HG03175 (cell line): ENCODE measurements around the gene CNP.
A peak's percentile ranks its signal among the peaks of the same experiment; 100 is the strongest.
"Not testable (repeated sequence)": the region's sequence is repeated elsewhere in the genome, so short reads cannot be mapped to it uniquely, and the experiment has no call there.

Experiments used
- ATAC-seq: cut with Tn5 transposase; IDR thresholded peaks from one replicate; pipeline ENCODE4 v1.9.1; 2021; ENCODE audit warnings: mild to moderate bottlenecking, moderate library complexity; ENCODE audit not compliant: unreplicated experiment

CNP gene

DNA sequence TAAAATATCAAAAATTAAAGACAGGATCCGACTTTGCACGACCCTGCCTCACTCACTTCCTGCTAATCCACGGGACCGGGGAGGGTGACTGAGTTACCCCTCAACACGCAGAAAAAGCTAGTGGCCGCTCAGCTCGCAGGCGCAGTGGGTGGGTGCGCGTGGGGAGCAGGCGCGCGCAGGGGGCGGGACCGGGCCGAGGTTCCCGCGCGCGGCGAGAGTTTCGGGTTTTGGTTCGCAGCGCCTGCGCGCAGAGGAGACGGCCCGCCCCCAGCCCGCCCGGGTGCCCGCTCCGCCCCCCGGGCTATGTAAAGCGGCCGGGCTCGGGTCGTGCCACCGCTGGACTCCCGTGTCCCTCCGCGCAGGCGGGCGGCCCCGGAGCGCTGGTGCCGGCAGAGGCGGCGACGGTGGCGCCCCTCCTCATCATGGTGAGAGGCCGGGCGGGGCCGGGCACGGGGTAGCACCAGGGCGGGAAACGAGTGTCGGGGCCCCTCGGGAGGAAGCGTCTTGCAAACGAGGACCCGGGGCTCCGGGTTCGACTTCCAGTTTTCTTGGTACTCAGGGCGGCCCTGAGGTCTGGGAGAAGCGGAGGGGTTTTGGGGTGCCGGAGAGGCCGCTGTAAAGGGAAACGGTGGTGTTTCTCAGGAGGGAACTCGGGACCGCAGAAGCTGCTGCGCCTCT, at the start of gene CNP:
CNP (plus strand) TSS at position 333 of the 678 bp plus-strand sequence; CDS start at position 423, 90 bp downstream.
- peak; percentile 78 for ATAC-seq

DNA sequence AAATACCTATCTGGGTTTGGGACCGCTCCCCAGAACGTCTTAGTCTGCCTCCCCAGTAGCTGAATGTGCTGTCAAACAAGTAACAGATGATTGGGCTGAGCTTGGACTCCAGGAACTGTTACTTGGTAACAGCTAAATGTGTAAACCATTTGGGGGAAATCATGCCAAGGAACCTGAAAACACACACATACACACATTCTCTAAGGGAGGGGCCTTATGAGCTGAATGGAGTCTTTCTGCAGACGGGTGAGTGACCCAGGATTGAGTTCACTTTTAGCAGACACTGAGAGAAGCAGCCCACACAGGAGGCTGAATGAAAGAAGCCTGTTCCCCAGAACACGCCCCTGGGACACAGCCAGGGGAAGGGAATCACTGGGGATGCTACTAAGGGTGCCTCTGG, 49.4 kb upstream of the CNP start:
- no peak for ATAC-seq

DNA sequence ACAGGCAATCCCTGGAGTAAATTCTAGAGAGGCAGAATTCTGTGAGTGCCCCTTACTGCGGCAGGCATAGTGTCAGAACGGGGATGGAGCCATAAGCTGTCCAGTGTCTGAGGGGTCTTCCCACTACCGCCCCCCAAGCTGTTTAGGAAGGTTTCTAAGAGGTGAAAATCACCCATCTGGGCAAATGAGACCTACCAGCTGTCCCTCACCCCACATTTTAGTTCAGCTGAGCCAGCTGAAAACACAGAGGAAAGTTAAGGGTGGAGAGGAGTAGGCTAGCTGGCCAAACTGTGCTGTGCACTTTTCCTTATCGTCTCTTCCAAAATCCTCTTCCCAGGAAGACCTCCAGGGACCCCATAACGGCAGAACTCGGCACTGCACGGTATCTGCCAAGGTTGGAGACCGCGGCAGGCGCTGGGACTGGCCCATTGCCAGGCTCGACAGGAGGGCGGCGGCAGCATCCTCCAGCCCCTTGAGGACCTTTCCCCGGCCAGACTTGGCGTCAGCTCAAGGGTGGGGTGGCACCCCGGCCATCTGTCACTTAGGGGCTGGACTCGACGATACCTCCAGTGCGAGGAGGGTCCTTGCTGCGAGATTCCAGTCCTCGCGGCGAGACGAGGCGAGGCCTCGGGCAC, 48.8 kb upstream of the CNP start:
- ATAC-seq = no peak

DNA sequence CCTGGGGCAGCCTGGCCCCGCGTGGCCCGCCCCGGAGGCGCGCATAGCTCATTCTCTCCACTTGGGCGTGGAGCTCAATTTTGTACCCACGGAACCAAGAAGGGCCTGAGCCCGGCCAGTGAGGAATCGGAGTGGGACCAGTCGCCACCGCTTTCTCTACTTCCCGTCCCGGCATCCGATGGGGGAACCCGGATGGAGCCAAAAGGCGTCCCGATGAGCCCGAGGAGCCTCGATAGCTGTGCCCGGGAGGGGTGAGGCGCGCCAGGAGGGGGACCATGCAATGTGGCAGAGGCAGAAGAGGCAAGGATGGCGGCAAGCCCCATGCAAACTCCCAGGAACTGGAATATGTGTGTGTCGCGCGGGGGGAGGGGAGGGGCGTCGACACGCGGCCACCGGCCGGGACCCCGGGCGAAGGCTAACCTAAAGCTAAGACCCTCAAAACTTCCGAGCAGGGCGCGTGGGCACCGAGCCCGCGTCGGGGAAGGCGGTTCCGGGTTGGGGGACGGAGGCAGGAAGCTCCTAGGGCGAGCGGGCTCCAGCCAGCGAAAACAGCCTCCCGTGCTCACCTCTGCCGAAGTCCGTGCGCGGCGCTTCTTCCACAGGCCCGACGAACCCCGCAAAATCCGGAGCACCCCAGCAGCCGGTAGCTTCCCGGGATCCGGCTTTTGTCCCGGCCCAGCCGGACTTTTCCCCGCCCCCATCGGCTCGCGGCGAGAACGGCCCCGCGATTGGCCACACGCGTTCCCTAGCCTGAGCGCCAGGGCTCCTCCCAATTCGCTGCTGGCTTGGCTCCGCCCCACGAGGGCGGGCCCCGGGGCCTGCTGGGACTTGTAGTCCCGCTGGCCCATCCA, 48.1 kb upstream of the CNP start, which contains the start of gene ACLY:
ACLY (minus strand) TSS at position 638 of the 851 bp plus-strand sequence. CDS start 5,078 bp downstream, outside the sequence.
- peak; percentile 94 for ATAC-seq

DNA sequence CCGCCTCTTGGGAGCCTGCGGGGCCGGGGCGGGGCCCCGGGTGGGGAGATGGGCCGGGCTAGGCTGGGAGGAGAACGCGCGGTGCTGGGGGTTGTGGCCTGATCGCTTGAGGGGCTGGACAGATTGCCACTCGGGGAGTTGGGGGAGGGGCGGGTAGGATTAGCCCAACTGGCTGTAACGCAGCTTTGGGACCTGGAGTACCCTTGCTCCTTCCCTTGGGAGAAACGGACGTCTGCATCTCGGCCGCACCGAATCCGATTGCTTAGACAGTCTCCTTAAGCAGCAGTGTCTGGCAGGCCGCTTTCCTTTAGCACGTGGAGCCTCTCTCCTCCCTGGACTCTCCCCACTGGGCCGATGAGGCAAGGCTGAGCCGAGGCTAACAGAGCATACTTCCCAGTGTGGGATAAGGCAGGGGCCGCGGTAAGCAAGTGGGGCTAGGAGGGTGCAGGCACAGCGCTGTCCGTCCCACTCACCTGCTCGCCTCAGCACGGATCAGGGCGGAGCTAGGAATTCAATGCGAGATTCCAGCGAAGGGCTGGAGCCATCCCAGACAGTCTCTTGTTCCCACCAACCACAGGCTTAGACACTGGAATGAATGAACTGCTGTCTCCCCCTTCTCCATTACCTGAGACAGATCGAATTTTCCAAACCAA, 47.3 kb upstream of the CNP start:
- peak; percentile 17 for ATAC-seq

DNA sequence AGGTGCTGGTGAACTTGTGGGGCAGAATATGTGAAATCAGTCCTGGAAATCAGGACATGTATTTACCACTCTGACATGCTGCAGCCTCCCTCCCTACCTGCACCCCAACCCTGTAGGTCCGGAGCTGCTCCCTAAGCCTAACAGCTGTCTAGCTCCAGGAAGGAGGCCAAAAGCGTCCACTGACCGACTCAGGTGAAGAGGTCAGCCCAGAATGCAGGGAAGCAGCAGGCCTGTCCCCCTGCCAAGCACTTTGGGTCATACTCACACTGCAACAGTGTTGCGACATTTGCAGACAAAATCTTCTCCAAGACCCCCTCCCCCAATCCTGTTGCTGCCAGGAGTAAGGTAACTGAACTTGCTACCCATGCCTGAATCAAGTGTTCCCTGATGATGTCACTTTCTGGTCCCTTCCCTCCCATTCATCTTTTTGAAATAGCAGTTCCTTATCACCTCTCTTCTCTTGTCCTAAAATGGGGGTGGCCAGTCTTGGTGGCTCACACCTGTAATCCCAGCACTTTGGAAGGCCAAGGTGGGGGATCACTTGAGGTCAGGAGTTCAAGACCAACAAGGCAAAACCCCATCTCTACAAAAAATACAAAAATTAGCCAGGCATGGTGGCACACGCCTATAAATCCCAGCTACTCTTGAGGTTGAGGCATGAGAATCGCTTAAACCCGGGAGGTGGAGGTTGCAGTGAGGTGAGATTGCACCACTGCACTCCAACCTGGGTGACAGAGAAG, 46.6 kb upstream of the CNP start:
- no peak for ATAC-seq

DNA sequence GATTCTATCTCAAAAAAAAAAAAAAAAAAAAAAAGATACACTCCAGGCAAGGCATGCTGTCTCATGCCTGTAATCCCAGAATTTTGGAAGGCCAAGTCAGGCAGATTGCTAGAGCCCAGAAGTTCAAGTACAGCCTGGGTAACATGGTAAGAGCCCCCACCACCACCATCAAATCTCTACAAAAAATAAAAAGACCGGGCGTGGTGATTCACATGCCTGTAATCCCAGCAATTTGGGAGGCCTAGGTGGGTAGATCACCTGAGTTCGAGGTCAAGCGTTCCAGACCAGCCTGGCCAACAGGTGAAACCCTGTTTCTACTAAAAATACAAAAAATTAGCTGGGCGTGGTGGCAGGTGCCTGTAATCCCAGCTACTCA, 46.0 kb upstream of the CNP start:
- ATAC-seq = no peak

DNA sequence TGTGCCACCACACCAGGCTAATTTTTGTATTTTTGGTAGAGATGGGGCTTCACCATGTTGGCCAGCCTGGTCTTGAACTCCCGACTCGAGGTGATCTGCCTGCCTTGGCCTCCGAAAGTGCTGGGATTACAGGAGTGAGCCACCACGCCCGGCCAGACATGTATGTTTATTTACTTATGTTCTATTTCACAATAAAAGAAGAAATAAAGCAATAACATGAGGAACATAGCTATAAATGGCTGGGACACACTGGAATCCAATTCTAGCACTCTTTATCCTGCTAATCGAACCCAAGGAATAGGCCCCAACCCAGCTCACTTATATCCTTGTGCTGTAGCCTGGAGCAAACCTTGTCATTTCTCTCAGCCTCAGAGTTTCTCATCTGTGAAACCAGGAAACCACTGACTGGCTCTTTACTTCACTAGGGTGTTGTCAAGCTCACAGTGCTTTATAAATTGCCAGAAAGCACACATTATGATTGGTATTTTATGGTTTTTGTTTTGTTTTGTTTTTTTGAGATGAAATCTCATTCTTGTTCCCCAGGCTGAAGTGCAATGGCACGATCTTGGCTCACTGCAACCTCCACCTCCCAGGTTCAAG, 40.5 kb upstream of the CNP start:
- no peak for ATAC-seq

DNA sequence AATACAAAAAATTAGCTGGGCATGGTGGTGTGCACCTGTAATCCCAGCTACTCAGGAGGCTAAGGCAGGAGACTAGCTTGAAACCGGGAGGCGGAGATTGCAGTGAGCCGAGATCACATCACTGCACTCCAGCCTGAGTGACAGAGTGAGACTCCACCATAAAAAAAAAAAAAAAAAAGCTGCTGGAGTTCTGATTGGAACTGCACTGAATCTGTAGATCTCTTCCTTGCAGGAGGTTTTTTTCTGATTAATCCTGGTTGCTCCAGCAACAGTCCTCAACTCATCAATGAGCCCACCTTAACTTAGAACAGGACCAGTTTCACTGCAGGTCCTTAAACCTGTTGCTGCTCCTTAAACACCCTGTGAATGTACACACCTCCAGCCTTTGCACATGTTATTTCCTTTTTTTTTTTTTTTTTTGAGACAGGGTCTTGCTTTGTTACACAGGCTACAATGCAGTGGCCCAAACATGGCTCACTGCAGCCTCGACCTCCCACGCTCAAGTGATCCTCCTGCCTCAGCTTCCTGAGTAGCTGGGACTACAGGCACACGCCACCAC, 37.8 kb upstream of the CNP start:
- no peak for ATAC-seq

DNA sequence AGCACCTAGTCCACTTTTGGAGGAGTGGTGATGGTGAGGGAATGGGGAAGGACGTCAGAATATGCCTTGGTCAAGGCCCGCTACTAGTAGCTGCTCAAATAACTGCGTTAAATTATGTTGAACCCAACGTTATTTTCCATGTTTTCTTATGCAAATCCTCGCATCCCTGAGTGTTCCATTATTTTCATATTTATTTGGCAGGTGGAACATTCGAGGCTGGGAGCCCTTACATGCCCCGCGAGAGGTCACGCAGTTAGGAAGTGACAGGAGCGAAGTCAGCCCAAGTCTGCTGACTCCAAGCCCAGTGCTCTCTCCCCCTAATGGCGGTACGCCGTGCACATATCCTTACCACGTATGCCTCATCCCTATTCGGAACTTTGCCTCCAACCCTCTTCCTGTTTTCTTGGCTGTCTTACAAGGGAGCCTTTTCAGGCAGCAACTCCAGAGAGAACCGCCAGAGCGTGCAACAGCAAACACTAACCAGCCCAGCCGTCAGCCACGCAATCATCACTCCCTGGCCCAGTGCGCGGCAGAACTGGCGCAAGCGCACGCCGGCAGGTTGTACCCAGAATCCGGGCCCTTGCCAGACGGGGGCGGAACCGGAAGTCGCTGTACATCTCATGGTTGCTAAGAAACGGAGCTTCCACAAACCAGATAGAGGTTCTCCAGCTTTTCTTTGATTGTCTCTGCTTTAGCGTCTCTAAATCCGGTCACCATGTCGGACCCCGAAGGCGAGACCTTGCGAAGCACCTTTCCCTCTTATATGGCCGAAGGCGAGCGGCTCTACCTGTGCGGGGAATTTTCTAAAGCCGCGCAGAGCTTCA, 36.4 kb upstream of the CNP start, which contains the start of gene ODAD4:
ODAD4 (plus strand) TSS at position 609 of the 824 bp plus-strand sequence; CDS start at position 716, 107 bp downstream.
- ATAC-seq = peak; percentile 92

DNA sequence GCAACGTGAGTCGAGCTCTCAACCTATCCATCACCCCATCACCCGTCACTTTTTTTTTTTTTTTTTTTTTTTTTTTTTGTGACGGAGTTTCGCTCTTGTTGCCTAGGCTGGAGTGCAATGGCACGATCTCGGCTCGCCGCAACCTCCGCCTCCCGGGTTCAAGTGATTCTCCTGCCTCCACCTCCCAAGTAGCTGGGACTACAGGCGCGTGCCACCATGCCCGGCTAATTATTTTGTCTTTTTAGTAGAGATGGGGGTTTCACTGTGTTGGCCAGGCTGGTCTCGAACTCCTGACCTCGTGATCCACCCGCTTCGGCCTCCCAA, 35.8 kb upstream of the CNP start:
- not testable (repeated sequence) for ATAC-seq

DNA sequence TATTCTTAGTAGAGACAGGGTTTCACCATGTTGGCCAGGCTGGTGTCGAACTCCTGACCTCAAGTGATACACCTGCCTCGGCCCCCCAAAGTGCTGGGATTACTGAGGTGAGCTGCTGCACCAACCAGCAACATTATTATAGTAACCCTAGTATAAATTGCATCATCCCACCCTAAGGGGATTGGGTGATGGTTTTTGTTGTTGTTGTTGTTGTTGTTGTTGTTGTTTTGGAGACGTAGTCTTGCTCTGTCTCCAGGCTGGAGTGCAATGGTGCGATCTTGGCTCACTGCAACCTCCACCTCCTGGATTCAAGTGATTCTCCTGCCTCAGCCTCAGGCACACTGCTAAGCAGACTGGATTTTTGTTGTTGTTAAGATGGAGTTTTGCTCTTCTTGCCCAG, 34.9 kb upstream of the CNP start:
- ATAC-seq = not testable (repeated sequence)

DNA sequence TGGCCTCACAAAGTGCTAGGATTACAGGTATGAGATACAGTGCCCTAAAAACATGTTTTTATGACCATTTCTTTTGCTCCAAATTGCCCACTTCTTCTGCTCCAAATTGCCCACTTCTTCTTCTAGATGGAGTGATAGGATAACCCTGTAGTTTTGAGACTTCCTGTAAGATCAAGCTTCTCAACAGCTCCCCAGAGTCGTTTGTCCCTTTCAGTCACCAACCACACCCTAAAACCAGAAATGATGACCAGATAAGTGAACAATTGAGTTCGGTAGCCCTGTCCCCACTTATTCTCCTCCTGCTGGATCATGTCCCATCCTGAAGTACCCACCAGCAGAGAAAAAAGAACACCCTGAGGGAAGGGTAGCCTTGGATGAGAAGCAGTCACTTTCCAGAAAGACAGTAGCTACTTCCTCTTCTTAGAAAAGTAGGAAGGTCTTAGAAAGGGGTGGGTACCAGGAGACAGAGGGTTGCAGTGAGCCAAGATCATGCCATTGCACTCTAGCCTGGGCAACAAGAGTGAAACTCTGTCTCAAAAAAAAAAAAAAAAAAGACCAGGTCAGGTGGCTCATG, 33.7 kb upstream of the CNP start:
- ATAC-seq = no peak

DNA sequence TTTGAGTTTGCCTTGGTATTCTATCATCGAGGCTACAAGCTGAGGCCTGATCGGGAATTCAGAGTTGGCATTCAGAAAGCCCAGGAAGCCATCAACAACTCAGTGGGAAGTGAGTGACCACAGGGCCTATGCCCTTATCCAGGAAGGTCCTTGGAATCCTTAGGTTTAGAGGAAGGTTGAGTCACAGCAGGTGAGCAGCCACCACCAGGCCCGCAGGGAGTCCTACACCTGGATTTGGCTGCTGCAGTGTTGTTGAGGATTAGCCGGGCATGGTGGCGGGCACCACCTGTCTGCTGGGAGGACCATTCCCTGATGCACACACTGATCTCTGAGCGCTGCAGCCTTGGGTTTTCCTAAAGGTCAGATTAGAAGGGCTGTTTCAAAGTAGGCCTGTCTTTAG, 31.0 kb upstream of the CNP start:
- no peak for ATAC-seq

DNA sequence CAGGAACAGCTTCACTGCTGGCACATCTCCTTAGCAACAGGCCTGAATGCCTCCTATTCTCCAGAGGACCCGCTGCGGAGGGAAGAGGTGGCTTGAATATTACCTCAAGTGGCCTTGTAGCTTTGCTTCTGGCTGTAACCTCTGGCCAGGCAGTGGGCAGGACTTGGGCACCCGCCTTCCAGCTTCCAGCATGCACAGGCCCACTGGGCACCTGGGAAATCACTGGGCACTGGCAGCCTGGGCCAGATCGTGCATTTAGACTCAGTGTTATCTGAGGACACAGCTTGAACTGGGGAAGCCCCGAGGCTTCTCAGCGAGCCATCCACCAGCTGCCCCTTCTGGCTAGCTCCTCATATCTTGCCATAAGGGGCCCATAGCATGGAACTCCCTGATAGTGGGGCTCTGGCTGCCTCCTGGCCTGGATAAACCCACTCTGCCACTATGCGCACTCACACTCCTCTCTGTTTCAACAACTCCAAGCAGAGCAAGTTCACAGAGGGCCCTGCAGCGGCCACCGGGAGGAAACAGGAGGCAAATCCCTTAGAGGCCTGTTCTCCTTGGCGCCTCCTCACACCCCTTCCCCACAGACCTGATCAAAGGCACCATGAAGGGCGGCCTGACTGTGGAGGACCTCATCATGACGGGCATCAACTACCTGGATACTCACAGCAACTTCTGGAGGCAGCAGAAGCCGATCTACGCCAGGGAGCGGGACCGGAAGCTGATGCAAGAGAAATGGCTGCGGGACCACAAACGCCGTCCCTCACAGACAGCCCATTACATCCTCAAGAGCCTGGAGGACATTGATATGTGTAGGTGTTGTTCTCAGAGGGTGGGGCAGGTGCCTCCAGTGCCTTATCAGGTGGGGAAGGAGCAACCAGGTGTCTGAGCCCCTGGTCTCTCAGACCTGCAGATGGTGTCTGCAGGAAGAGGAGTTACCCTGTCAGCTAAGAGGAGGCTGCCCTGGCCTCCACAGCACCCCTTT, 28.3 kb upstream of the CNP start:
- no peak for ATAC-seq

DNA sequence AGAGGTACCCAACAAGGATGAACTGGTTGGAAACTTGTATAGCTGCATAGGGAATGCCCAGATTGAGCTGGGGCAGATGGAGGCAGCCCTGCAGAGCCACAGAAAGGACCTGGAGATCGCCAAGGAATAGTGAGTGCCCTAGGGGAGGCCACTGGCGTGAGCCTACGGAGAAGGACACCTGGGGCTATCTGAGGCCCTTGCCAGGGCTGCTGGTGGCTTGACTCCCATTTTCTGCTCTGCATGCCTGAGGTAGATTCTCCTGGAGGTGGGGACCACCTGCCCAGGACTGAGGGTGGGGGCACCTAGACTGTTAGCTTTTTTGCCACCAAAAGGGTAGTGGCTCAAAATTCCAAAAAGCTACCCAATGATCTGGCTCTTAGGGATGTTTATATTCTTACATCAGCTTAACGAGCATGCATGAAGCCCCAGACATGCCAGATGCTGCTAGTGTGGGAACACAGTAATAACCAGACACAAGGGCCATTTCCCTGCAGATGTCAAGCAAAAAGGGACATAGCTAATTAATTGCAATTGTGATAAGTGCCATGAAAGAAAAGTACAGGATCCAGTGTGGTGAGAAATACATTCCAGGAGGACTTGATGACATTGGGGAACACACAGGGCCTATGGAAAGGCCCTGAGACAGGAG, 27.4 kb upstream of the CNP start:
- no peak for ATAC-seq

DNA sequence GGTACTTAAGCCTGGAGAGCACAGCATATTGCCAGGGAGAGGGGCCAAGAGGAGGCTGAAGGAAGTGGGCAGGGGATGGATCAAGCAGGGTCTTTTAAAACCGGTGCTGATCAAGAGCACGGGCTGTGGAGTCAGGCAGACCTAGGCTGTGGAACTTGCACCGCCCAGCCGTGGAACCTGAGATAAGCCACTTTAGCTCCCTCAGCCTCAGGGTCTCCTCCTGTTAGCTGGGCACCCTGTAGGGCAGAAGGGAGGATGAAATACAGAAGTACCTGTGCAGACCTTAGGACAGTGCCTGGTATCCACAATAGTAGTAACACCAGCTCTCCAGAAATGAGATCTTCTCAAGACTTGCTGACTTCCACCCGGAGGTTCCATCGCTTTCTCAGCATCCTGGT, 26.9 kb upstream of the CNP start:
- ATAC-seq = no peak
